ENCODE results near the gene NF2. TPM values are rescaled to one million over a fixed set of nuclear protein-coding genes. Genes with fewer than 3 reads are reported as not detected.

Gene NF2
- total RNA-seq, 1 donor: 65.9 TPM

DNA sequence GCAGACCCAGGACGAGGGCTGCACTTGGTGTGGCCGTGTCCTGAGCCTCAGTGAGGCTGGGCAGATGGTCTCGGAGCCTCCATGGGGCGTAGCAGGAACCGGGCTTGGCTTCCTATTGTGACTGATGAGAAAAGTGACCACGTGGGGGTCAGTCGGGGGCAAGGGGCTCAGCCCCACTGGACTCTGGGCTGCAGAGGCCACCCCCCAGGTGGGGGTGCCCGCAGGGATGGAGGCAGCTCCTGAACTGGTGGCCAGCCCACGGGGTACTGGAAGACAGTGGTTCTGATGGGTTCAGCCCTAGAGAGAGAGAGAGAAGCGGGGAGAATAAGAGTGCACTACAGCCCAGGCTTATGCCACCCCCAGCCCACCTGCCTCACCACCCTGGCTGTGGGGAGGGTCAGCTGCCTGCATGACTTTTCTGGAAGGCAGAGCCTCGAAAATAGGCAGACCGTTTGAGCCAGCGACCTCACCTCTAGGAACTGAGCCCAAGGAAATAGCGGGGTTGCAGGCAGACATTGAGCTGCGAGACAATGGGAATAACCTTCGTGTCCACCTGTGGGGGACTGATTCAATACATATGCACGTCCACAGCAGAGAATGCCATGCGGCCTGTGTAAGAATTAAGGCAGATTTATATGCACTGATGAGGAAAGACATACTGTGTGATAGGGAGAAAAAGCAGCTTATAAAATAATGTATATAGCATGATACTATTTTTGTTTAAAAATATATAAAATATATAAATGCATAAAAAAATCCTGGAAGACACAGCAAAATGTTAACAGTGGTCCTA, 127.8 kb downstream of the NF2 start:
- H3K4me3 ChIP-seq (ENCODE audit: low read depth, low read length): no peak overlapping the region
- DNase-seq (ENCODE audit: low read depth): no peak
- TF ChIP-seq, protein P1, sequence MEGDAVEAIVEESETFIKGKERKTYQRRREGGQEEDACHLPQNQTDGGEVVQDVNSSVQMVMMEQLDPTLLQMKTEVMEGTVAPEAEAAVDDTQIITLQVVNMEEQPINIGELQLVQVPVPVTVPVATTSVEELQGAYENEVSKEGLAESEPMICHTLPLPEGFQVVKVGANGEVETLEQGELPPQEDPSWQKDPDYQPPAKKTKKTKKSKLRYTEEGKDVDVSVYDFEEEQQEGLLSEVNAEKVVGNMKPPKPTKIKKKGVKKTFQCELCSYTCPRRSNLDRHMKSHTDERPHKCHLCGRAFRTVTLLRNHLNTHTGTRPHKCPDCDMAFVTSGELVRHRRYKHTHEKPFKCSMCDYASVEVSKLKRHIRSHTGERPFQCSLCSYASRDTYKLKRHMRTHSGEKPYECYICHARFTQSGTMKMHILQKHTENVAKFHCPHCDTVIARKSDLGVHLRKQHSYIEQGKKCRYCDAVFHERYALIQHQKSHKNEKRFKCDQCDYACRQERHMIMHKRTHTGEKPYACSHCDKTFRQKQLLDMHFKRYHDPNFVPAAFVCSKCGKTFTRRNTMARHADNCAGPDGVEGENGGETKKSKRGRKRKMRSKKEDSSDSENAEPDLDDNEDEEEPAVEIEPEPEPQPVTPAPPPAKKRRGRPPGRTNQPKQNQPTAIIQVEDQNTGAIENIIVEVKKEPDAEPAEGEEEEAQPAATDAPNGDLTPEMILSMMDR (IDR thresholded peaks at IDR 0.05; ENCODE audit: insufficient read depth, low read length): no peak

DNA sequence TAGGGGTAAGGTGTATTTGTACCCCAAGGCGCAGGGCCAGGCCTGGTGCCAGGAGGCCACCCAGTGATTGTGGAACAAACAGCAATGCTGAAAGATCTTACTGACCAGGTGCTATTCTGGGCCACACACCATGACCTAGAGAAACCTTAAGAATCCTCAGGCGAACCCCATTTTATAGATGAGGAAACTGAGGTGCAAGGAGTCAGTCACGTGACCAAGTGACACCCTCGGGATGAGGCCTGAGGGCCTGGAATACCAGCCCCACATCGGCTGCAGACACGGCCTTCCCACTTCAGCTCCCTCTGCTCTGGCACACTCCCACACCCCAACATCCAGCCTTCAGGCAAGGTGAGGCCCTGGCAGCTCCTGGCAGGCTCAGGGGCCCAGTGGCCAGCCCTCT, 129.4 kb downstream of the NF2 start:
- TF ChIP-seq, protein P1 (IDR thresholded peaks at IDR 0.05; ENCODE audit: insufficient read depth, low read length): no peak
- no peak overlapping the region for H3K4me3 ChIP-seq (ENCODE audit: low read depth, low read length)
- DNase-seq (ENCODE audit: low read depth): no peak

DNA sequence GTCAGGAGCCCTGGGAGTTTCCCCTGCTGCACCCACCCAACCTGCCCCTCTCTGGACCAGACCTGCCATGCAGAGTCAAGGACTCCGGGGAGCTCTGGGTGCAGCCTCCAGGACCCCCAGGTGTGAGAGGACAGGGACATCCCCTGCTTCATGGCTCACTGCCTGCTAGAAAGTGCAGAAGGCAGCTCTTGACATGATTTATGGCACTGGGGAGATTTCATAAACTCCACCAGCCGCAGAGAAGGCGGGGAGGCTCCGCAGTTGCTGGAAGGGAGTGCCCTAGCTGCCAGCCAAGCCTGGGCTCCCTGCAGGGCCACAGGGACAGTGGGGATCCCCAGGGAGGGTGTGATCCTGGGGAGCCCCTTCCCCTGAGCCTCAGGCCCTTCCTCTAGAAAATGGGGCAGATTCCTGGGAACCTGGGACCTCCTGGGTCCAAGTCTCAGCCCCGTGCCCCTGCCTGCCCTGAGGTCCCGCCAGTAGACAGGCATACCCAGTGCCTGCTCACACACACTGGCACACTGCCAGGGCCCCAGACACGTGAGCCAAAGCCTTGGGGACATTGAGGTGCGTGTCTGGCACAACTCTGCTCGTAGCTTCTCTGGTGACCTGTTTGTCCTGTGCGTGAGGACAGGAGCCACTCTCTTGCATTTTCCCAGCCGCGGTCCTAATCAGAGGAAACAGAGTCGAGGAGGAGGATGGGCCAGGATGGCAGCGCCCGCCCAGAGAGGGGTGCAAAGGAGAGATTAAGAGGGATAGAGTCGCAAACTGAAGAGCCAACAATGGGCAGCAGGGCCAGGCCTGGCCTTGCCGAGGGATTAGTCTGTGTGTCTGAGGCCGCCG, 130.1 kb downstream of the NF2 start:
- TF ChIP-seq, protein P1 (IDR thresholded peaks at IDR 0.05; ENCODE audit: insufficient read depth, low read length): no peak
- DNase-seq (ENCODE audit: low read depth): no peak
- H3K4me3 ChIP-seq (ENCODE audit: low read depth, low read length): no peak overlapping the region

DNA sequence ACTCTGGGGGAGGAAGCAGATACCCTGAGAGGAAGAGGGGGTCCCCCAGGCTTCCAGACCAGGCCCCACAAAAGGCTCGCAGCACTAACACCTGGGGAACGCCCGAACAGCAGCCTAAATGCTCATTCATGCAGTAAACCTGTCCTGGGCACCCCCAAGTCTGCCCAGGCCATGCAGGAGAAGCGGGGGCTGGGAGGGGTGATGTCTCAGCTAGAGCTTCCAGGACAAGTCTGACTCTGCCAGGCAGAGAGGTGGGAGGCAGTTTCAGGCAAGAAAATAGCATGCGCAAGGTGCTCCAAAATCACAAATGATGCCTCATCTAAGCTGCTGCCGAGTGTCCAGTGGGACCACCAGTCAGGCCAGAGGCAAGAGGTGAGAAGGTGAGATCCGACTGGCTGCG, 131.0 kb downstream of the NF2 start:
- TF ChIP-seq, protein P1 (IDR thresholded peaks at IDR 0.05; ENCODE audit: insufficient read depth, low read length): no peak
- DNase-seq (ENCODE audit: low read depth): no peak
- H3K4me3 ChIP-seq (ENCODE audit: low read depth, low read length): no peak overlapping the region

DNA sequence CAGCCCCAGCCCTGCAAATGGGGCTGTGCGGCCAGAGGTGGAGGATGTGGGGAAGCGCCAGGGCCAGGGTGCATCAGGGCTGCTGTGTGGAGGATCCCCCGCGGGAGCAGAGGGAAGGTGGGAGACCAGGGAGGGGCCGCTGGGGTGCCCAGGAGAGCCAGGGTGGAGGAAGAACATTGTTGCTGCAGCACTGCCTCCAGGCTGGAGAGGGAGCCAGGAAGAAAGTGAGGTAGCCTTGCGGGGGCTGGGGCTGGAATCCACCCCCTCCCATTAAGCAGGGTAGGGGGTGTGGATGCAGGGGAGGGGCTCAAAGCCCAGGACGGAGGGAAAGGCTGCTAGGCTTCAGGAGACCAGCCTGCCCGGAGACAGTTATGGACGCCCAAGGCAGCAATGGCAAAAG, 131.4 kb downstream of the NF2 start:
- H3K4me3 ChIP-seq (ENCODE audit: low read depth, low read length): no peak overlapping the region
- TF ChIP-seq, protein P1 (IDR thresholded peaks at IDR 0.05; ENCODE audit: insufficient read depth, low read length): no peak
- no peak for DNase-seq (ENCODE audit: low read depth)

DNA sequence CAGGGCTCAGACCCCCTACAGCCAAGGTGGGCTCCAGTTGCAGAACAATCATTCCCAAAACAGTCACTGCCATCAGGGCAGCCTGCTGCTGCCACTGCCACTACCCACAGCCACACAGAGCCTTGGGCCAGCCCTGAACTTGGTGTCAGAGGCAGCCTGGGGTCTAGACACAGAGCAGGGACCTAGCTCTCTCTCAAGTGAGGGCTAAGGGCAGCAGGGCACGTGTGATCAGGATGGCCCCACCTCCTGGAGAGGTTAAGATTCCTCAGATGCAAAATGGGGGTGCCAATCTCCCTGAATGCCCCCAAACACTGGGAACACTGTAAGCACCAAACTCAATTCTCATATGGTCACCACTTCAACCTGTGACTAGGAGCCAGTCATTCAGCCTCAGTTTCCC, 132.0 kb downstream of the NF2 start:
- DNase-seq (ENCODE audit: low read depth): no peak
- H3K4me3 ChIP-seq (ENCODE audit: low read depth, low read length): no peak overlapping the region
- TF ChIP-seq, protein P1 (IDR thresholded peaks at IDR 0.05; ENCODE audit: insufficient read depth, low read length): no peak
